ENCODE measurements around the gene ITIH1.
A peak's percentile ranks its signal among the peaks of the same experiment; 100 is the strongest.

The ITIH1 gene

GRCh38 chr3:52791366-52791765, 14.0 kb downstream of the ITIH1 start:
- no peak for DNase-seq

DNA sequence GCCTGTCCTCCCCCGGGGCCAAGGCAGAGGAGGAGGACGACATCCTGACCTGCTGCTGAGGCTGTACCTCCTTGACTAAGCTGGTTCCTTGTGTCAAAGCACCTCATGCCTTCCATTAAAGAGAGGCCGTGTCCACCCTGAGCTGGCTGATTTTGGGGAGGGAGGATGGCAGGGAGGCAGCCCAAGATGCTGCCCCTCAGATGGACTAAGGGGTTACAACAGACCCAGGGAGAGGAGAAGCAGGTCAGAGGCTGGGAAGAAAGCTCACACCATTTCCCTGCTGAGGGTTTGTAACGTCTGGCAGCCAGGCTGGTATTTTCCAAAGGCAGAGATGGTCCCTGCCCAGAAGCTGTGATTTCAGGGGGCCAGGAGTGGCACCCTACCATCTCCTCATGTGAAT, 14.5 kb downstream of the ITIH1 start:
- DNase-seq: no peak

GRCh38 chr3:52792413-52792812, 15.0 kb downstream of the ITIH1 start:
- DNase-seq: no peak

GRCh38 chr3:52792961-52793695, 15.7 kb downstream of the ITIH1 start:
- no peak for DNase-seq

GRCh38 chr3:52793702-52794611, 16.6 kb downstream of the ITIH1 start:
- no peak for DNase-seq

DNA sequence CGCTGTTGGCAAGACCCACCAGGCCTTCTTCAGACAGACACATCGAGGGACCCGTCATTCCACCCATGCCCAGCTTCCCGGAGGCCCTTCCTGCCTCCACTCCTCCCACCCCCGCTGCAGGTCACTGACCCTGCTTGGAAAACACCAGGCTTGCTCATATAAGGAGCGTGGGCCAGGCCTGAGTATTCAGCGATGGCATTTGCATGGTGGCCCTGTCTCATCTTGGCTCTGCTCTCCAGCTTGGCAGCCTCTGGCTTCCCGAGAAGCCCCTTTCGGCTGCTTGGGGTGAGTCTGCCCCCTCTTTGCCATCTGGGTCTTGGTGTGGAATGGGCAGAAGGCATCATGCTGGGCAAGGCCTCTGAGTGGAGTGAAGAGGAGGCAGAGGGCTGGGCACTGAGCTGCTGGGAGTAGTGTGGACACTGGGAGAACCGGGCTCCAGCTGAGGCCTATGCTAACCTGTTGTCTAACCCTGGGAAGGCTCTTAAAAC, 17.3 kb downstream of the ITIH1 start, which contains the start of gene ITIH3:
Gene ITIH3, plus strand, starts transcription at position 185 of the 488 bp plus-strand sequence. Its CDS starts 8 bp downstream, at position 193.
- DNase-seq: no peak

- no peak for DNase-seq
Observed at GRCh38 chr3:52795298-52795900, 18.0 kb downstream of the ITIH1 start.

DNA sequence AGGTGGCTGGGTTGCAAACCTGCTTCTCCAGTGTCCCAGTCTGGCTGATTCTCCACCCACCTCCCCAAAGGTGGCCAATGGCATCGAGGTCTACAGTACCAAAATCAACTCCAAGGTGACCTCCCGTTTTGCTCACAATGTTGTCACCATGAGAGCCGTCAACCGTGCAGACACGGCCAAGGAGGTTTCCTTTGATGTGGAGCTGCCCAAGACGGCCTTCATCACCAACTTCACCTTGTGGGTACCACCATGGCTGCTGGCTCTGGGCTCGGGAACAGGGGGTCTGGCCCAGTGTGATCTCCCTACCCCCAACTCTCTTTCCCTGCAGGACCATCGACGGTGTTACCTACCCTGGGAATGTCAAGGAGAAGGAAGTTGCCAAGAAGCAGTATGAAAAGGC, 19.0 kb downstream of the ITIH1 start:
- no peak for DNase-seq

- no peak for DNase-seq
Observed at GRCh38 chr3:52798376-52798977, 21.1 kb downstream of the ITIH1 start.

- no peak for DNase-seq
Observed at GRCh38 chr3:52798978-52799476, 21.6 kb downstream of the ITIH1 start.

DNA sequence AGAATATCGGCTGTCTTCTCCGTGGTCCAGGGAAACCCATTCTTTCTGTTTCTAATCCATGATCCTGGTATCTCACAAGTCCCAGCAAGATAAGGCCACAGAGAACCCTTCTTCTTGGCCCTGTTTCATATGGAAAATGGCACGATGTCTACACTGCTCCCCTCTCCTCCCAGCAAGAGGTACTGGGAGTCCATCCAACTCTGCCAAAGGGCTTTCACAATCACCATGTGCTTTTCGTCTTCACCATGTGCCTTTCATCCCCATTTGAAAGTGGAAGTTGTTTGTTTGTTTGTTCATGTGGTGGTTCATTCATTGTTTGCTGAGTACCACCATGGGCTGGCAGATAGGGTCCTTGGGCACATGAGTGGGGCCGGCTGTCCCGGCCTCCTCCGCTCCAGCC, 22.7 kb downstream of the ITIH1 start:
- DNase-seq: no peak

- DNase-seq: no peak
Observed at GRCh38 chr3:52801839-52802238, 24.4 kb downstream of the ITIH1 start.

DNA sequence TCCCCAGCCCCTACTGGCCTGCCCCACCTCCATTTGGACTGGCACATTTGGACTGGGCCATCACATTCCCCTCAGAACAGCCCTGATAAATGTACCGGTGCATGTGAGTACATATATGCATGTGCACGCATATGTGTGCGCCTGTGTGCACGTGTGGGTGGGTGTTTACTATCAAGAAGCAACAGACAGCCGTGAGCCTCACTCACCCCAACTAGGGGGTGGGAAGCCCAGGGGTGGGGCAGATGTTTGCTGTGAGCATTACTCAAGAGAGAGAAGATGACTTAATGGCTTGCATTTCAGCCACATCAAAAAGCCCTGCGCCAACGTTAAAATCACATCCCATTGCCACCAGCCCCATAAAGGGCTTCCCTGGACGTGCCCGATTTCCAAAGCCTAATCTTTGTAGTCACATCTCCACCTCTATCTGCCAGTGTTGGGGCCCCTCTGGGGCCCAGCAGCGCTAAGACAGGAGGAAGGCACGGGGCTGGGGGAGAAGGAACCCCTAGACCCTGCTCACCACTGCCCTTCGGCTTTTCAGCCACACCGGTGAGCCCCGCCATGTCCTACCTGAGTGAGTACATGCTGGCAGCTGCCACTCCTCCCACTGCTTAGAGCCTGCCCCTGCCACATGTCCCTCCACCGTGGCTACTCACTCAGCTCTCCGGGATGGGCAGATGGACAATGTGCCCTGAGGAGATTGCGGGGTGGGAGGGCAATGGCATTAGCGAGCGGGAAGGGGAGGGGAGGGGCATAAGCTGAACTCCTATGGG, 28.1 kb downstream of the ITIH1 start:
- DNase-seq: no peak

DNA sequence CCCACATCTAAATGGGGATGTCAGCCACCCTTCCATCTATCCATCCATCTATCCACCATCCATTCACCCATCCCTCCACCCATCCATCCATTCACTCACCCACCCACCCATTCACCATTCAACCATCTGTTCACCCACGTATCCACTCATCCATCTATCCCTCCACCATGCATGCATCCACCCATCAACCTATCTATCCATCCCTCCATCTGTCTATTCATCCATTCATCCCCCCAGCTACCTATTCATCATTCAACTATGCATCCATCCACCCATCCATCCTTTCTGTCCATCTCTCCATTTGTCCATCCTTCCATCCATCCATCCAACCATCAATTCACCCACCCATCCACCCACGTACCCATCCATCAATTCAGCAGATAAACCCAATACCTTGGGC, 31.8 kb downstream of the ITIH1 start:
- no peak for DNase-seq

DNA sequence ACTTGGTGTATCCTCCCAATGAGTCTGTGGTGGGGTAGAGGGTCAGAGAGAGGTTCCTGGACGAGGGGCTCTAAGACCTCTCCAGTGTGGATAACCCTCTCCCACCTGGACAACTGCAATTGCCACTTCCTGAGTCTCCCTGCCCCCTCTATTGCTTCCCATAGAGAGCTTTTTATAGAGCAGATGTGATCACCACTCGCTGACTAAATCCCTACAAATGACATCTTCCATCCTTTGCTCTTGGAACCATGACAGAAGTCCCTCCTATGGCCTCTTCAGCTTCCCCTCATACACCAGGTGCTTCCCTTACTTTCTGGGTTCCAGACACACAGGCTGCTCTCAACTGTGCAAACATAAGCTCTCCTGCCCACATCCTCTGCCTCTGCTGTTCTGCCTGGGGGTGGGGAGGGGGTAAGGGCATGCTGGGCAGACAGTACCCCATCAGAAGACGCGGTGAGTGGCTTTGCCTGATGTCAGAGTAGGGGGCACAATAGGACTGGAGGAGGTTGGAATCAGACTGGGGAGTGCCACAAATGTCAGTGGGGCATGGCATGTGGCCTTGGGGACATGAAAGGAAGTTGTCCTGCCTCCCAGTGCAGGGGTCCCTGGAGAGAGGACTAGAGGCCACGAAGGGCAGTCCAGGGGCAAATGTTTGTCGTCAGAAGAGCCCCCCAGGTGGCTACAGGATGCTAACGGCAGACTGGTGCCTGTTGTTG, 32.4 kb downstream of the ITIH1 start:
- peak; percentile 26 for DNase-seq

- DNase-seq: no peak
Observed at GRCh38 chr3:52810923-52811322, 33.5 kb downstream of the ITIH1 start.

- no peak for DNase-seq
Observed at GRCh38 chr3:52811452-52812011, 34.1 kb downstream of the ITIH1 start.

DNA sequence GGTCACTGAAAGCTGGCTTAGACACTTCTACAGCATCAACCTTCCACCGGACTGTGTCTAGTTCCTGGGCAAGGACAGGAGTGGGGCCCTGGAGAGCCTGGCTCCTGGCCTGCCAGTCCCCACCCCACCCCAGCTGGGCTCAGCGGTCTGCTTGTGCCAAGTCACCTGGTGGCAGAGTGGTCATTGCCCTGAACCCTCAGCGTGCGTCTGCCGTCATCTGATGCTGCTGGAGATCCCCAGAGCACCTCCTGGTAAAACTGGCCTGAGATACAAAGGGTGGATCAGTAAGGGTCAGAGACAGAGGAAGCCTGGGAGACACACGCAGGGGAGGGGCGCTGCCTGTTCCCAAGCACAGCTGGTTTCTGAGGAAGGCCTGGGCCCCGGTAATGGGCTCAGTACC, 36.4 kb downstream of the ITIH1 start:
- no peak for DNase-seq

DNA sequence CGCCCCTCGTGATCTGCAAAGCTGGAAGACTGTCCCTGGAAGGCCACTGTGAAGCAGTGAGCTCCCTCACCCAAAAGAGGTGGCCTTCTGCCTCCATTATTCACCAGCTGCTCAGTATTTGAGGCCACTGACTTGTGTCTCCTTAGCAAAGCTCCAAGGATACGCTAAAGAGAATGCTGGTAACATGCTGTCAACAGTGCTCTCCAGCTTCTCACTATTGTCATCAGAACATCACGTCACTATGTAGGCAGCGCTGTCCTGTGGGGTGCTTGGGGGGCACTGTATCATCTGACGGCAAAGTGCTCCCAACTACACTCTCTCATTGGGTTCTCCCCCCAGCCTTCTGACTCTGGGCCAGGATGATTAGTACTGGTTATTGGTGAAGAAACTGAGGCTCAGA, 38.8 kb downstream of the ITIH1 start:
- no peak for DNase-seq

- DNase-seq: no peak
Observed at GRCh38 chr3:52816654-52817053, 39.3 kb downstream of the ITIH1 start.

- no peak for DNase-seq
Observed at GRCh38 chr3:52817221-52817620, 39.8 kb downstream of the ITIH1 start.
